ENCODE results near the gene ZFP36L2.

Gene ZFP36L2

DNA sequence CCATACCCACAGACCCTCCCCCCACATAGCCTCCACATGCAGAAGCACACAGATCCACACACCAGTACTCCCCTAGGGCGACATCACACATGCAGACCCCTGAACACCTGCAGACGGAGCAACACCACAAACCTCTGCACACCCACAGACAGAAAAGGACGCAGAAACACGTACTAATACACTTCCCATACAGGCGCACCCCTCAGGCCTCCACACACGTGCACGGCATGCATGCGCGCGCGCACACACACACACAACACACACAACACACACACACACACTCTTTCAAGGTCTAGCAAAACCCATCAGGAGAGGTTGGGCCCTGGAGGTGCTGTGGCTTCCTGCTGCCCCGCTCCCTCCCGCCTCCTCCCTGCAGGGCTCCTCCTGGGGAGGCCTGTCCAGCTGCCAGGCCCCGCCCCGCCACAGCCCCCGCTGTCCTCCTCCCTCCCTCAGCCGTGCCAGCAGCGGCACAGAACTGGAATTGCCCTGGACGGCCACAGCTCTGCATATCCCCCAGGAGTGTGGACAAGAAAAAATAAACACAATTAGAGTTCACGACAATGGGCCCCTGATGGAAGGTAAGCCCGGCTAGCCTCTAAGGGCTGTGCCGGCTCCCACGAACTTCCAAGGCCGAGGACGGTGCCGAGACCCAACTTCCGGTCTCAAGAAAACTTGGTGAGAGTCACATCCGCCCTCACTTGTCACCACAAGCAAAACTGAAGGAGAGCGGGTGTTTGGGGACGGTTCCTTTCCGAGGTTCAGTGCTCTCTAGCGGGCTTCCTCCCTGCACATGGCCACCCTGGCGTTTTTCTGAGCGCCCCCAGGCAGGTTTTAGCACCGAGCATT lies 6.8 kb downstream of the ZFP36L2 start:
- peak overlapping the region; percentile 72 for H3K4me3 ChIP-seq (ENCODE audit: low read length)
- peak; percentile 78 for DNase-seq (ENCODE audit: low read depth)
- TF ChIP-seq, protein P1, sequence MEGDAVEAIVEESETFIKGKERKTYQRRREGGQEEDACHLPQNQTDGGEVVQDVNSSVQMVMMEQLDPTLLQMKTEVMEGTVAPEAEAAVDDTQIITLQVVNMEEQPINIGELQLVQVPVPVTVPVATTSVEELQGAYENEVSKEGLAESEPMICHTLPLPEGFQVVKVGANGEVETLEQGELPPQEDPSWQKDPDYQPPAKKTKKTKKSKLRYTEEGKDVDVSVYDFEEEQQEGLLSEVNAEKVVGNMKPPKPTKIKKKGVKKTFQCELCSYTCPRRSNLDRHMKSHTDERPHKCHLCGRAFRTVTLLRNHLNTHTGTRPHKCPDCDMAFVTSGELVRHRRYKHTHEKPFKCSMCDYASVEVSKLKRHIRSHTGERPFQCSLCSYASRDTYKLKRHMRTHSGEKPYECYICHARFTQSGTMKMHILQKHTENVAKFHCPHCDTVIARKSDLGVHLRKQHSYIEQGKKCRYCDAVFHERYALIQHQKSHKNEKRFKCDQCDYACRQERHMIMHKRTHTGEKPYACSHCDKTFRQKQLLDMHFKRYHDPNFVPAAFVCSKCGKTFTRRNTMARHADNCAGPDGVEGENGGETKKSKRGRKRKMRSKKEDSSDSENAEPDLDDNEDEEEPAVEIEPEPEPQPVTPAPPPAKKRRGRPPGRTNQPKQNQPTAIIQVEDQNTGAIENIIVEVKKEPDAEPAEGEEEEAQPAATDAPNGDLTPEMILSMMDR (conservative IDR thresholded peaks at IDR 0.05; ENCODE audit: low read length), result no peak; the same call in 1 of the 2 replicates

DNA sequence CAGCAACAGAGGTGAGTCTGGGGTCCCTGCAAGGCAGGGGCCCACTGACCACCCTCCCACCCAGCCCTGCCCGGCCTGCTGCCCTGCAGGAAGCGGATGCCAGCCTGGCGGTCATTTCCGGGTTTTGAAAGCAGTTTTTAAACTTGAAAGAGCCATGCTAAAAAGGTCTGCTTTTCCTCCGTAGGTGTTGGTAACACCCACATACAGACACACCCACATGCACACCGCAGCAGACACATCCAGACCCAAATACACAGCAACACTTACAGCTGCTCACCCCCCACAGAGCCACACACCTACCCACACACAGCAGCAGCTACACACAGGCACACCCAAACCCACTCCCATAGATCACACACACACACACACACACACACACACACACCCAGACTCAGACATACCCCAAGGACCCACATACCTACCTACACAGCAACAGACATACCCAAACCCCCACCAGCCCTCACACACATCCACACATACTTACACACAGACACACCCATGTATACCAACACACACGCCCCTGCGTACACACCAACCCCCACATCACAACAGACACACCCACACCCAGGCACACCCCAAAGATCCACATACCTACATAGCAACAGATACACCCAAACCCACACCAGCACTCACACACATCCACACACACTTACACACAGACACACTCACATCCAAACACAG lies 7.6 kb downstream of the ZFP36L2 start:
- H3K4me3 ChIP-seq (ENCODE audit: low read length), result peak overlapping the region; percentile 72
- DNase-seq (ENCODE audit: low read depth), result peak; percentile 29
- TF ChIP-seq, protein P1 (conservative IDR thresholded peaks at IDR 0.05; ENCODE audit: low read length), result no peak

DNA sequence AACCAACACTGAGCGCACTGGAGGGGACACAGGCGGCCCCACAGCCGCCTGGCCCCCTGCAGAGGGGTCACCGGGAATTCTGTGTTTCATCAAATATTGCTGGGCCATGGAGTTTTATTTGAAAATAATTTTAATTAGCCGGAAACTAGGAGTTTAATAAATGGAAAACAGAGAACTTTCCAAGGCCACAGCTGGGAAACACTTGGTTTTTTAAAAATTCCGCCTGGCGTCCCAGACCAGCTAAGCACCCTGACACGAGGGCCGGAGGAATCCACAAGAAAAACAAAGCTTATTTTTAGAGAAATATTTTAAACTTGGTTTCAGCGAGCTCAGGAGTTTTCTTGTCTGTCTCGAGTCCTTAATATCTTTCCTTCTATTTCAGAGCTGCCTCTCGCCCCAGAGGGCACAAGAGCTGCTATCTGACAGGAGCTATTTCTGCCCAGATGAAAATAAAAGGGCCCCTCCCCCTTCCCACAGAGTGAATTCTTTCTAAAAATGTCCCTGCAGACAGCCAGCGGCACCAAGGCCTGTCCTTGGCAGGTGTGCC lies 8.2 kb downstream of the ZFP36L2 start:
- TF ChIP-seq, protein P1 (conservative IDR thresholded peaks at IDR 0.05; ENCODE audit: low read length), result peak; percentile 36
- DNase-seq (ENCODE audit: low read depth), result peak; percentile 50

DNA sequence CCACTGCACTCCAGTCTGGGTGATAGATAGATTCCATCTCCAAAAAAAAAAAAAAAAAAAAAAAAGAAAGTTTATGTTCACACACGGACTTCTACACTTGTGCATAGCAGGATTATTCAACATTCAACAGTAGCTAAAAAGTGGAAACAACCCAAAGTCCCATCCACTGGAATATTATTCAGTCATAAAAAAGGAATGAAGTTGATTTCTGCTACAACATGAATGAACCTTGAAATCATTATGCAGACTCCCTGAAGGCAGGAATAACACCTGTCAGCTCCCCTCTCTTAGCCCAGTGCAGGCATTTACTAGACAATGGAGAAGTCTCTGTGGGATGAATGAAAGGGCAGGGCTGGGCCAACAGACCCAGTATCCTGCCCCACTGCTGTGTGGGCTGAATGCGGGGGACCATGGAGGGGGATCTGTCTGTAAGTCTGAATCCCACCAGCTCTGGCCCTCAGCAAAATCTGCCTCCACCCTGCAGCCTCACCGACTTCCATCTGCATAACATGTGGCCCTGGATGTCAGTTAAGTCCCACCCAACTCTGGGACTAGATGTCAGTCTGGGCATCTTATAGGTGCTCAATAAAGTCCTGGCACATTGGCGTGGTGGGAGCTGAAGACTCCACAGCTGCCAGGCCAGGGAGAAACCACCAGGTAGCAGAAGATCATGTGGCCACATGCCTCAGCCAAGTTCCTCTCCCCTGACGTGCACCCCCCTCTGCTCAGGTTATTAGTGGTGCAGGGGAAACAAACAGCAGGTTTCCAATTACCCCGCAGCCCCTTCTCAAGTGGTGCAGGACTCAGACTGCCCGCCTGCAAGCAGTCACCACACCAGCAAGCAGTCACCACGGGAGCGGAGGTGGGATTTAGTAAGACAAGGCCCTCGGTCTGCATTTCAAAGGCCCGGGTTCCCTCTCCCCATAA lies 8.9 kb downstream of the ZFP36L2 start:
- DNase-seq (ENCODE audit: low read depth), result no peak
- TF ChIP-seq, protein P1 (conservative IDR thresholded peaks at IDR 0.05; ENCODE audit: low read length), result no peak
- H3K4me3 ChIP-seq (ENCODE audit: low read length), result no peak overlapping the region

More for the DNA sequence above, 8.2 kb downstream of the ZFP36L2 start:
- no peak overlapping the region for H3K4me3 ChIP-seq (ENCODE audit: low read length)

DNA sequence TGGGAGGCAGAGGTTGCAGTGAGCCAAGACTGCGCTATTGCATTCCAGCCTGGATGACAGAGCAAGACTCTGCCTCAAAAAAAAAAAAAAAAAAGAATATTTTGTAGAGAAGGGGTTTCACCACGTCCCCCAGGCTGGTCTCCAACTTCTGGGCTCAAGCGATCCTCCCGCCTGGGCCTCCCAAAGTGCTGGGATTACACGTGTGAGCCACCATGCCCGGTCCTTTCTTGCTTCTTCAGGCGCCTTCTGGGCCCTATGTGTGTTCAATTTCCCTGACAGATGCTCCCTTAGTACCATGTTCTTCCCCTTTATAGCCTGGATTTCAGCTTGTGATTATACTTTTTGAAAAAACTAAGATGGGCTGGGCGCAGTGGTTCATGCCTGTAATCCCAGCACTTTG lies 9.8 kb downstream of the ZFP36L2 start:
- TF ChIP-seq, protein P1 (conservative IDR thresholded peaks at IDR 0.05; ENCODE audit: low read length), result no peak
- DNase-seq (ENCODE audit: low read depth), result no peak
- H3K4me3 ChIP-seq (ENCODE audit: low read length), result no peak overlapping the region

DNA sequence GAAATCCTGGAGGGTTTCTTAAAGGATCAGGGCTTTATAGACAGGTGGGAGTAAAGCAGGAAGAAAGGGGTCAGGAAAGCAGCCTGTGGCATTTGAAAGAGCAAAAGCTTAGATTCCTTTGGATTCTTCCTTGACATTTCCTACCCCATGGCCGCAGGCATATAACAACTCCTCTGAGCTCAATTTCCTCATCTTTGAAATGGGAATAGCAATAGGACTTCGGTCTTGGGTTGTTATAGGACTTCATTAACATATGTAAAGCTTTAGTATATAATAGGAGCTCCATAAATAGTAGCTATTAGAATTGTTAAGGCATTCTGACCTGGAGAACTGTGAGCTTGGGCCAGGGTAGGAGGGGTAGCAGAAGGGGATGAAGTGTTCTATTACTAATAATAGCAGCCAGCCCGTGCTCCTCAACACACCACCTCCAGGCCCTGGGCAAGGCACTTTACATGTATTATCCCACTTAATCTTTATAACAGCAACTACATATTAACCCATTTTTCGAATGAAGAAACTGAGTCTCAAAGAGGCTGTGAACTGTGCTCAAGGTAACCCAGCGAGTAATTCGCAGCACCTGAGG lies 10.6 kb downstream of the ZFP36L2 start:
- no peak overlapping the region for H3K4me3 ChIP-seq (ENCODE audit: low read length)
- no peak for DNase-seq (ENCODE audit: low read depth)
- TF ChIP-seq, protein P1 (conservative IDR thresholded peaks at IDR 0.05; ENCODE audit: low read length), result no peak
